T-cell (primary cell): Measurements from ENCODE around the gene AGAP1. TPM values are rescaled to one million over a fixed set of nuclear protein-coding genes. Genes with fewer than 3 reads are reported as not detected.

Experiments
- ATAC-seq, 4 experiments: fragments of 200-7000 bp in 3 of 4; fragments of 150-1000 bp in 1 of 4; cut with Tn5 transposase; replicated peaks in 1 of 4; 1 replicate in 3 of 4; 2 replicates in 1 of 4; pipeline ENCODE4 v1.10.0; 2021; ENCODE audit warnings: moderate library complexity in 3 of 4, mild to moderate bottlenecking in 2 of 4, moderate number of reproducible peaks in 1 of 4
- CTCF ChIA-PET, 2 donors: fragments of 300-600 bp; sonication (Branson Sonifier 250); formaldehyde crosslinking; loops; one replicate each; lab custom pipeline; 2022; ENCODE audit warnings: antibody characterized with exemption in 2 of 2; lab: Charles Lee
- POLR2A ChIA-PET, 2 donors: fragments of 300-600 bp; sonication (Branson Sonifier 250); formaldehyde crosslinking; loops; one replicate each; lab custom pipeline; 2022; ENCODE audit warnings: antibody characterized with exemption in 2 of 2; lab: Charles Lee
- DNase-seq, 35 experiments: peaks; one replicate each; pipeline versions ENCODE4 v3.0.0 to v3.0.0-alpha.2; 2013 to 2023
- H3K27ac ChIP-seq: one replicate; pipeline ENCODE4 v1.5.1; 2013; ENCODE audit warnings: low read length
- H3K27me3 ChIP-seq, 2 experiments: replicated peaks in 1 of 2; 1 replicate in 1 of 2; 2 replicates in 1 of 2; pipeline versions ENCODE4 v1.6.1 to v1.7.0; 2013; ENCODE audit warnings: low read length in 1 of 2, mixed read lengths in 1 of 2; ENCODE audit not compliant: control insufficient read depth in 2 of 2, insufficient read depth in 2 of 2; ENCODE audit errors: extremely low read depth in 1 of 2
- H3K36me3 ChIP-seq, 2 donors: 1 replicate in 1 of 2; 2 replicates in 1 of 2; pipeline versions ENCODE4 v1.6.1 to v1.7.0; 2013; ENCODE audit warnings: low read length in 1 of 2; ENCODE audit not compliant: control insufficient read depth in 2 of 2, insufficient read depth in 1 of 2; ENCODE audit errors: extremely low read depth in 1 of 2
- H3K4me1 ChIP-seq, 2 experiments: 1 replicate in 1 of 2; 2 replicates in 1 of 2; pipeline versions ENCODE4 v1.6.1 to v1.7.0; 2013; ENCODE audit warnings: low read length in 2 of 2, mixed read lengths in 1 of 2; ENCODE audit not compliant: insufficient read depth in 2 of 2, control insufficient read depth in 1 of 2; ENCODE audit errors: extremely low read depth in 1 of 2
- H3K4me3 ChIP-seq, 2 donors: 1 replicate in 1 of 2; 2 replicates in 1 of 2; pipeline versions ENCODE4 v1.5.1 to v1.7.0; 2013; ENCODE audit warnings: mild to moderate bottlenecking in 2 of 2, low read length in 1 of 2, moderate library complexity in 1 of 2; ENCODE audit not compliant: control insufficient read depth in 1 of 2; ENCODE audit errors: extremely low read depth in 1 of 2
- H3K9me3 ChIP-seq: 2 replicates; pipeline ENCODE4 v1.7.0; 2013
- H3K27ac Mint-ChIP-seq, 2 donors: one replicate each; pipeline ENCODE4 v1.8.0; 2020 to 2021; ENCODE audit warnings: mild to moderate bottlenecking in 2 of 2, mixed read lengths in 2 of 2
- H3K27me3 Mint-ChIP-seq, 2 donors: one replicate each; pipeline ENCODE4 v1.8.0; 2021 to 2022; ENCODE audit warnings: mixed read lengths in 2 of 2
- H3K36me3 Mint-ChIP-seq: one replicate; pipeline ENCODE4 v1.8.0; 2021; ENCODE audit warnings: mixed read lengths
- H3K4me1 Mint-ChIP-seq, 3 donors: one replicate each; pipeline ENCODE4 v1.8.0; 2020 to 2022; ENCODE audit warnings: mixed read lengths in 3 of 3, mild to moderate bottlenecking in 1 of 3
- H3K4me3 Mint-ChIP-seq, 3 donors: one replicate each; pipeline ENCODE4 v1.8.0; 2020 to 2022; ENCODE audit warnings: mild to moderate bottlenecking in 3 of 3, mixed read lengths in 3 of 3, moderate library complexity in 3 of 3
- H3K9me3 Mint-ChIP-seq, 3 donors: one replicate each; pipeline ENCODE4 v1.8.0; 2020 to 2022; ENCODE audit warnings: mixed read lengths in 3 of 3
- WGBS: methylation state at CpG from one replicate; pipeline ENCODE4 v1.1.5; 2013; ENCODE audit warnings: missing lambda C conversion rate; ENCODE audit not compliant: insufficient coverage; 5-methylcytosine and 5-hydroxymethylcytosine counted together
- total RNA-seq, 35 experiments: library from RNA in 6 of 35; stranded (reverse) in 6 of 35; fragments of 120-200 nt in 1 of 35; gene quantifications; one replicate each; pipeline versions ENCODE4 v1.2.1 to v1.2.4 and lab custom pipeline; 2013 to 2026

The AGAP1 gene
- total RNA-seq, 5 donors from 2014 or later (not counting 1 experiment from before 2014, with no cell fraction given) = 3.9 to 15.6 (median 5.2) TPM

GRCh38 chr2:235504441-235505180, 10.8 kb downstream of the AGAP1 start:
- Mint-ChIP-seq H3K27me3 (peaks cover 39 to 56% of the 10 kb centered on the region in 2 donors), H3K9me3 (peaks cover 0 to 4% (median 4%) of the 10 kb centered on the region in 3 donors), H3K36me3 (no peaks in the 10 kb centered on the region), H3K4me3 (no peak overlapping the region), H3K4me1 (peaks cover 8 to 16% (median 12%) of the 10 kb centered on the region in 3 donors), H3K27ac (no peak overlapping the region)
- ChIA-PET CTCF (no interaction called here), POLR2A (no interaction called here)
- H3K36me3 ChIP-seq = no peaks in the 10 kb centered on the region
- peaks cover 9 to 49% of the 10 kb centered on the region in 2 experiments for H3K27me3 ChIP-seq
- no peaks in the 10 kb centered on the region for H3K9me3 ChIP-seq
- H3K4me3 ChIP-seq = no peak overlapping the region
- H3K4me1 ChIP-seq = peaks cover 0 to 2% of the 10 kb centered on the region in 2 experiments
- DNase-seq (no peak), ATAC-seq (no peak)
- no peak overlapping the region for H3K27ac ChIP-seq
- 70% methylated on average over 9 of the region's 12 CpGs for WGBS

GRCh38 chr2:235505181-235505741, 11.4 kb downstream of the AGAP1 start:
- POLR2A ChIA-PET = no interaction called here
- peaks cover 9 to 48% of the 10 kb centered on the region in 2 experiments for H3K27me3 ChIP-seq
- no peaks in the 10 kb centered on the region for H3K36me3 ChIP-seq
- no peak overlapping the region for H3K27ac ChIP-seq
- H3K4me3 Mint-ChIP-seq = no peak overlapping the region
- CTCF ChIA-PET = no interaction called here
- no peaks in the 10 kb centered on the region for H3K36me3 Mint-ChIP-seq
- no peak overlapping the region for H3K27ac Mint-ChIP-seq
- H3K9me3 ChIP-seq = no peaks in the 10 kb centered on the region
- H3K27me3 Mint-ChIP-seq = peaks cover 34 to 50% of the 10 kb centered on the region in 2 donors
- no peak for ATAC-seq
- no peak overlapping the region for H3K4me3 ChIP-seq
- 59% methylated on average over 6 of the region's 7 CpGs for WGBS
- H3K9me3 Mint-ChIP-seq = peaks cover 0 to 5% (median 4%) of the 10 kb centered on the region in 3 donors
- peaks cover 0 to 2% of the 10 kb centered on the region in 2 experiments for H3K4me1 ChIP-seq
- no peak for DNase-seq
- peaks cover 8 to 16% (median 12%) of the 10 kb centered on the region in 3 donors for H3K4me1 Mint-ChIP-seq

GRCh38 chr2:235506291-235506996, 12.6 kb downstream of the AGAP1 start:
- Histone ChIP-seq H3K9me3 (no peaks in the 10 kb centered on the region), H3K27ac (no peak overlapping the region), H3K36me3 (no peaks in the 10 kb centered on the region), H3K27me3 (peaks cover 9 to 42% of the 10 kb centered on the region in 2 experiments), H3K4me1 (no peaks in the 10 kb centered on the region), H3K4me3 (no peak overlapping the region)
- peaks cover 0 to 9% (median 4%) of the 10 kb centered on the region in 3 donors for H3K9me3 Mint-ChIP-seq
- ATAC-seq = no peak
- no peaks in the 10 kb centered on the region for H3K36me3 Mint-ChIP-seq
- H3K27ac Mint-ChIP-seq = no peak overlapping the region
- H3K4me3 Mint-ChIP-seq = no peak overlapping the region
- WGBS = 87% methylated on average over 13 of the region's 14 CpGs
- ChIA-PET CTCF (no interaction called here), POLR2A (no interaction called here)
- peaks cover 5 to 12% (median 11%) of the 10 kb centered on the region in 3 donors for H3K4me1 Mint-ChIP-seq
- no peak for DNase-seq
- peaks cover 29 to 45% of the 10 kb centered on the region in 2 donors for H3K27me3 Mint-ChIP-seq

- Histone ChIP-seq H3K9me3 (no peaks in the 10 kb centered on the region), H3K4me1 (no peaks in the 10 kb centered on the region), H3K27me3 (peaks cover 9 to 38% of the 10 kb centered on the region in 2 experiments), H3K27ac (no peak overlapping the region), H3K36me3 (no peaks in the 10 kb centered on the region), H3K4me3 (no peak overlapping the region)
- ChIA-PET CTCF (no interaction called here), POLR2A (no interaction called here)
- no peaks in the 10 kb centered on the region for H3K36me3 Mint-ChIP-seq
- H3K4me1 Mint-ChIP-seq = peaks cover under 1 to 5% (median 4%) of the 10 kb centered on the region in 3 donors
- H3K27me3 Mint-ChIP-seq = peaks cover 22 to 38% of the 10 kb centered on the region in 2 donors
- H3K4me3 Mint-ChIP-seq = no peak overlapping the region
- no peak overlapping the region for H3K27ac Mint-ChIP-seq
- no peak for ATAC-seq
- peaks cover 0 to 9% (median 4%) of the 10 kb centered on the region in 3 donors for H3K9me3 Mint-ChIP-seq
- DNase-seq = no peak
- 89% methylated on average over 24 of the region's 25 CpGs for WGBS
These were observed 13.3 kb downstream of the AGAP1 start for GRCh38 chr2:235506997-235507615.

GRCh38 chr2:235507928-235508327, 14.1 kb downstream of the AGAP1 start:
- 100% methylated on average over 2 of the region's 6 CpGs for WGBS
- H3K4me3 Mint-ChIP-seq = no peak overlapping the region
- no peak overlapping the region for H3K27ac Mint-ChIP-seq
- no peak for DNase-seq
- ChIA-PET POLR2A (interaction anchor here in 1 of 2 donors (0.7 kb wide), 1 partner anchor 516 kb away, joined by 5 read pairs; no protein-coding TSS in a partner anchor), CTCF (no interaction called here)
- H3K36me3 Mint-ChIP-seq = no peaks in the 10 kb centered on the region
- peaks cover 22 to 32% of the 10 kb centered on the region in 2 donors for H3K27me3 Mint-ChIP-seq
- Histone ChIP-seq H3K27ac (no peak overlapping the region), H3K4me3 (no peak overlapping the region), H3K4me1 (no peaks in the 10 kb centered on the region), H3K9me3 (no peaks in the 10 kb centered on the region), H3K36me3 (no peaks in the 10 kb centered on the region), H3K27me3 (peaks cover 9 to 35% of the 10 kb centered on the region in 2 experiments)
- no peak for ATAC-seq
- H3K9me3 Mint-ChIP-seq = peaks cover 0 to 9% (median 4%) of the 10 kb centered on the region in 3 donors
- peaks cover 0 to 5% (median 0%) of the 10 kb centered on the region in 3 donors for H3K4me1 Mint-ChIP-seq
